Measurements from ENCODE around the gene ZCCHC14.

Gene ZCCHC14

GRCh38 chr16:87492721-87493607 lies at the start of gene ZCCHC14:
Gene ZCCHC14, minus strand, starts transcription at chr16:87493024. Its CDS starts 786 bp downstream, at chr16:87492238.
- DNase-seq, result peak; percentile 99

- no peak for DNase-seq
Measured at GRCh38 chr16:87541872-87542234, 49.0 kb upstream of the ZCCHC14 start.

DNA sequence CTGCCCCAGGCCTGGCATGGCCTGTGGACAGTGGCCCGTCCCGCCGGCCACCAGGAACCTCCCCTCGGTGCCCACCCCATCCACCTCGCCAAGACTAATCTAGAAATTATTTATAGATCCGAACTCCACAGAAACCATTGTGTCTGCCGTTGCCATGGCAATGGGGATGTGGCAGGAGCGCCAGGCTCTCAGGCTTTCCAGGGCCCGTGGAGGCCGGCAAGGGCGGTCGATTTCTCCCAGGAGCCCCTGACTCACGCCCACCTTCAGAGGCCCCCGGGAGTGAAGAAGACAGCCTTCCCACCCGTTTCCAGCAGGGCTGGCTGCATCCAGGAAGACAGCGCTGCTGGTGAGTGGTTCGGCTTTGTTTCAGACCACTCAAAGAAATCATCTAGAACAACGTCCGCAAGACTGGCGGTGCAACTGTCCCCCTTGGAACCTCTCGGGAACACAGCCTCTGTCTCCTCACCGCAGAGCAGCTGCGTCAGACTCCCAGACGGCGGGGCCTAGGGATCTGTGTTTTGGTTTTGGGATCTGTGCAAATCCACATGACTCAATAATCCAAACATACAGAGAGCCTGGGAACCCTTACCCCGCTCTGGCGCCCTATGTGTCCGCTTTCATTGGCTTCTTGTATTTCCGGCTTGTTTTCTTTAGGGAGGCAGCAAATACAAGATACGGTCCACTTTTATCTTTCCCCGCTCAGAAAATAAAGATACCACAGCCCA lies 48.5 kb upstream of the ZCCHC14 start:
- no peak for DNase-seq

- no peak for DNase-seq
Measured at GRCh38 chr16:87540897-87541146, 48.0 kb upstream of the ZCCHC14 start.

DNA sequence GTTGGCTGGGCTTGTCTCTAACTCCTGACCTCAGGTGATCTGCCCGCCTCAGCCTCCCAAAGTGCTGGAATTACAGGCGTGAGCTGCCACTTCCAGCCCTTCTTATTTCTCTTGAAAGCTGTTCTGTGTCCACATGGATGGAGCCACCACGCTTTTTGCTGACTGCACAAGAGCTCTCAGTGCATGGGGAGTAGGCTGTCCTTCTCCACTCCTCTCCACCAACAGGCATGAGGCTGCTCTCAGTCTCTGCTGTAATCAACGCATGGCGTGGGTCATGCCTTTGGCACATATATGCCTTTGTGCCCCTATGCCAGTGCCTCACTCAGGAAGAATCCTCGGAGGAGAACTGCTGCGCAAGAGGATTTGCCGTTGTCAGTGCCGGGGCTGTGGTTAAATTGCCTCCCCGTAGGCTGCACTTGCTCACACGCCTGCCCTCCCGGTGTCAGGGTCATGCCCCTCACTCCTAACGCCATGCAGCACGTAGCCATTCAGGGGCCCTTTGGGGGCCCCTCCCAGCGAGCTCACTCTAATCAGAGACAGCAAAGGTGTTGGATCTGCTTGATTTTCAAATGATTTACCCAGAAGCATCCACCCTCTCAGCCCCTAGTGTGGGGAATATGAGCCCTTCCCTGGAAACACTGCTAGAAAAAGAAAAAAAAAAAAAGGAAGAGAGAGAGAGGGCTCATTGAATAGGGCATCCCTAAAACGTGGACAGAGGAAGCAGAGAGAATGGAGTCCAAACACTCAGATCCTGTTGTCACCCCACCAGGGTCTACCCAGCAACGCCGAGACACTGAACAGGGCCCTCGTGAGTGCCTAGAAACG lies 47.5 kb upstream of the ZCCHC14 start:
- no peak for DNase-seq

GRCh38 chr16:87539113-87539512 lies 46.3 kb upstream of the ZCCHC14 start:
- no peak for DNase-seq

DNA sequence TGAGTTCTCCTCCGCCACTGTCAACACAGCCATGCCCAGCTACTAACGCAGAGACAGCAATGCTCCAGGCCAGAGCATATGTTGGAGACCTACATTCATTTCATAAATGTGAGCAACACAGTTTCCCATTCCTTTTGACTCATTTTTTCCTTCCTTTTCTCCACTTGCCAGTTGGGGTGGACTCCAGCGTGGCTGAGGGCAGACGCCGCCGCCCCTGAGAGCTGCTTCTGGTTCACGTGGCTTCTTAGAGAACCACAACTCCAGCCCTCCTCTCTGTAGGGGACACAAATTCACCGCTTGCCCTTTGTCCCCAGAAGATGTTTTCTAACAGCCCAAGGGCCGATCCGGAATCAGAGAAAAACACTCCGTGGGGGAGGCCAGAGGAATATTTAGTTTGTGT lies 45.8 kb upstream of the ZCCHC14 start:
- no peak for DNase-seq

- DNase-seq, result no peak
Measured at GRCh38 chr16:87538160-87538559, 45.3 kb upstream of the ZCCHC14 start.

DNA sequence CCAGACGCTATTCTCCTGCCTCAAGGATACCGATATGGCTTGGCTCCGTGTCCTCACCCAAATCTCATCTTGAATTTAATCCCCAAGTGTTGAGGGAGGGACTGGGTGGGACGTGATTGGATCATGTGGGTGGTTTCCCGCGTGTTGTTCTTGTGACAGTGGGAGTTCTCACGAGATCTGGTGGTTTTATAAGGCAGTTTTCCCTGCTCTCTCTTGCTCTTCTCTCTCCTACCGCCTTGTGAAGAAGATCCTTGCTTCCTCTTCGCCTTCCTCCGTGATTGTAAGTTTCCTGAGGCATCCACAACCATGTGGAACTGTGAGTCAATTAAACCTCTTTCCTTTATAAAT lies 43.9 kb upstream of the ZCCHC14 start:
- no peak for DNase-seq

- no peak for DNase-seq
Measured at GRCh38 chr16:87535855-87536794, 43.3 kb upstream of the ZCCHC14 start.

DNA sequence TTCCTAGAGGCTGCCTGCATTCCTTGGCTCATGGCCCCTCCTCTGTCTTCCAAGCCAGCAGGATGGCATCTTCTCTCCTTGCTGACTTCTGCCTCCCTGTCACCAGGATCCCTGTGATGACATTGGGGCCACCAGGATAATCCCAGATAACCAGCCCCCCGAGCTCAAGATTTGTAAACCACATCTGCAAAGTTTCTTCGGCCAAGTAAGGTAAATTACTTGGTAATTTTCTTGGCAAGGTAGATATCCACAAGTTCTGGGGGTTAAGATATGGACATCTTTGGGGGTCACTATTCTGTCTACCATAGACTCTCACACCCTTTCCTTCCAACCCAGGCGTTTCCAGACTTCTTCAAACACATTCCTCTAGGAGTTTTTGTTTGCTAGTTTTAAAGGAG lies 42.6 kb upstream of the ZCCHC14 start:
- no peak for DNase-seq

DNA sequence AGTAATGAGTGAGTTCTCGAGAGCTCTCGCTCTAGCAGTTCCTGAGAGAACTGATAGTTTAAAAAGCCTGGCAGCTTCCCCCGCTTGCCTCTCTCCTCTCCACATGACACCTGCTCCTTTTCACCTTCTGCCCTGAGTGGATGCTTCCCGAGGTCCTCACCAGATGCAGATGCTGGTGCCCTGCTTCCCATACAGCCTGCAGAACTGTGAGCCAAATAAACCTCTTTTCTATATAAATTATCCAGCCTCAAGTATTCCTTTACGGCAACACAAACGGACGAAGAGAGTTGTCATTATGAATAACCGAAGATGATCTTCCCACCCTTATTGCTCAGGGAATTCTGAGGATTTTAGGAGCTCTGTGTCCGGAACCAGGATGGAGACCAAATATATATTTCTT lies 41.9 kb upstream of the ZCCHC14 start:
- no peak for DNase-seq

- no peak for DNase-seq
Measured at GRCh38 chr16:87534030-87534653, 41.3 kb upstream of the ZCCHC14 start.

- no peak for DNase-seq
Measured at GRCh38 chr16:87533061-87533460, 40.2 kb upstream of the ZCCHC14 start.

GRCh38 chr16:87531418-87531817 lies 38.6 kb upstream of the ZCCHC14 start:
- DNase-seq, result no peak

- DNase-seq, result no peak
Measured at GRCh38 chr16:87528690-87529579, 36.1 kb upstream of the ZCCHC14 start.

GRCh38 chr16:87527055-87527724 lies 34.4 kb upstream of the ZCCHC14 start:
- no peak for DNase-seq

DNA sequence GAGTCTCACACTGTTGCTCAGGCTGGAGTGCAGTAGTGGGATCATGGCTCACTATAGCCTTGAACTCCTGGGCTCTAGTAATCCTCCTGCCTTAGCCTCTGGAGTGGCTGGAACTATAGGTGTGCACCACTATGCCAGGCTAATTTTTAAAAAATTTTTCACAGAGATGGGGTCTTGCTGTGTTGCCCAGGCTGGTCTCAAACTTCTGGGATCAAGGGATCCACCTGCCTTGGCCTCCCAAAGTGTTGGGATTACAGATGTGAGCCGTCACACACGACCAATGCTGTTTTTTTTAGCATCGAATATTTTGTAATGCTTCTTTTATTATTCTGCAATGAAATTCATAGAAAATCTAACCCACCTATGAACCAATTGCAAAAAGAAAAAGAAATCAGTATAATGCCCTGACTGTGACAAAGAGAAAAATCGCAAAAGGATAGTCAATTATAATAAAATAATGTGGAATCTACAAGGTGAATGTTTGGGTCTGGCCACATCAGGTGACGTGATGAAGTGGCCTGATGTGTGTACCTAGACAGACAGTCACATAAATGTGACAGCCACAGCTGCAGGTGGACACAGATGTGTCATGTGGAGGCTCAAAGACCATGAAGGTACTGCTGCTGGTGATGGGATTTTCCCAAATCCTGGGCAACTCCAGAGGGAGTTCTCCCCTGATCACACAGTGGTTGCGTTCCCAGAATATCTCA lies 33.6 kb upstream of the ZCCHC14 start:
- DNase-seq, result no peak

GRCh38 chr16:87525352-87525751 lies 32.5 kb upstream of the ZCCHC14 start:
- no peak for DNase-seq

DNA sequence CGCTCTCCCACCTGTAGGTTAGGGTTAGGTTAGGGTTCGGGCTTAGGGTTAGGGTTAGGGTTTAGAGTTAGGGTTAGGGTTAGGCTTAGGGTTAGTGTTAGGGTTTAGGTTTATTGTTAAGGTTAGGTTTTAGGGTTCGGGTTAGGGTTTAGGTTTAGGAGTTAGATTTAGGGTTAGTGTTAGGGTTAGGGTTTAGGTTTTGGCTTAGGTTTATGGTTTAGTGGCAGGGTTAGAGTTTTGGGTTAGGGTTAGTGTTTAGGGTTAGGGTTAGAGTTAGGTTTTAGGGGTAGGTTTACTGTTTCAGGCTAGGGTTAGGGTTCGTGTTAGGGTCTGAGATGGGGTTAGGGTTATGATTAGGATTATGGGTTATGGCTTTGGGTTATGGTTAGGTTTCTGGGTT lies 31.6 kb upstream of the ZCCHC14 start:
- no peak for DNase-seq
